ENCODE measurements around the gene GOLGA6B. TPM values are rescaled to one million over a fixed set of nuclear protein-coding genes. Genes with fewer than 3 reads are reported as not detected.

GOLGA6B gene
- total and polyA plus RNA-seq, 4 donors = not detected

- peaks cover 0 to 22% (median 13%) of the 10 kb centered on the region in 3 donors for H3K27me3 ChIP-seq (ENCODE audit: control insufficient read depth in 3 of 3, insufficient read depth in 3 of 3, low read length in 2 of 3)
- WGBS, 2 donors = 89 to 92% methylated on average over 4 of the region's 4 CpGs
- no peak overlapping the region for H3K4me3 ChIP-seq
- H3K27ac ChIP-seq (ENCODE audit: low read depth in 1 of 2, low read length in 1 of 2) = no peak overlapping the region
- DNase-seq (no peak), ATAC-seq (ENCODE audit: insufficient read depth, low FRiP score) (no peak)
- H3K4me1 ChIP-seq (ENCODE audit: control insufficient read depth in 5 of 5, insufficient read depth in 5 of 5, low read length in 5 of 5) = no peaks in the 10 kb centered on the region
- H3K9ac ChIP-seq (ENCODE audit: insufficient read depth in 1 of 2, low read length in 2 of 2) = no peak overlapping the region
- no peaks in the 10 kb centered on the region for H3K36me3 ChIP-seq (ENCODE audit: control insufficient read depth in 4 of 4, insufficient read depth in 4 of 4, low read length in 4 of 4)
- no peak for TF ChIP-seq CTCF (IDR thresholded peaks at IDR 0.05; ENCODE audit: control extremely low read depth, extremely low read depth)
- no peaks in the 10 kb centered on the region for H3K9me3 ChIP-seq (ENCODE audit: control insufficient read depth in 4 of 4, insufficient read depth in 3 of 4, low read length in 3 of 4)
These were observed 22.3 kb downstream of the GOLGA6B start for GRCh38 chr15:72676838-72677237.

GRCh38 chr15:72680931-72681330 lies 26.4 kb downstream of the GOLGA6B start:
- Histone ChIP-seq H3K36me3 (ENCODE audit: control insufficient read depth in 4 of 4, insufficient read depth in 4 of 4, low read length in 4 of 4) (no peaks in the 10 kb centered on the region), H3K27me3 (ENCODE audit: control insufficient read depth in 3 of 3, insufficient read depth in 3 of 3, low read length in 2 of 3) (peaks cover 0 to 22% (median 9%) of the 10 kb centered on the region in 3 donors), H3K4me3 (no peak overlapping the region), H3K27ac (ENCODE audit: low read depth in 1 of 2, low read length in 1 of 2) (no peak overlapping the region), H3K9ac (ENCODE audit: insufficient read depth in 1 of 2, low read length in 2 of 2) (no peak overlapping the region), H3K4me1 (ENCODE audit: control insufficient read depth in 5 of 5, insufficient read depth in 5 of 5, low read length in 5 of 5) (peaks cover 0 to 5% (median 0%) of the 10 kb centered on the region in 5 donors), H3K9me3 (ENCODE audit: control insufficient read depth in 4 of 4, insufficient read depth in 3 of 4, low read length in 3 of 4) (no peaks in the 10 kb centered on the region)
- ATAC-seq (ENCODE audit: insufficient read depth, low FRiP score) = no peak
- no peak for TF ChIP-seq CTCF (IDR thresholded peaks at IDR 0.05; ENCODE audit: control extremely low read depth, extremely low read depth)
- 51 to 53% methylated on average over 3 of the region's 3 CpGs for WGBS, 2 donors
- DNase-seq = no peak

DNA sequence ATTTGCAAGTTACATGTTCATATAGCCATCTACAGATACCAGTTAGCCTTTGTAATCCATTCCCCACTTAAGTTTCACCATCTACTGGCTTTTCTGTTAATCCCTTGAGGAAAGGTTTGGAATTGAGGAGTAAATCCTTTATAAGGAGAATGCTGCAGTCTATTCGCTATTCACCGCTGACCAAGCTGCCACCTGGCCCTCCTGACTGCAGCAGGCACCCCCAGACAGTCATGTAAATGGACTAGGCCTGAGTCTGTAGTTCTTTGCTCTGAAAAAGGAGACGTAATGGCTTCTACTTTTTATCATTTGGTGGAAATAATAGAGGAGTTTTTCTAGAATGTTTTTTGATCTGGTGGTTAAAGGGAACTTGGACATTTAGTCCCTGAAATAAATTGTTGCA lies 28.3 kb downstream of the GOLGA6B start:
- H3K27ac ChIP-seq (ENCODE audit: low read depth in 1 of 2, low read length in 1 of 2) = no peak overlapping the region
- H3K36me3 ChIP-seq (ENCODE audit: control insufficient read depth in 4 of 4, insufficient read depth in 4 of 4, low read length in 4 of 4) = no peaks in the 10 kb centered on the region
- peaks cover 0 to 18% (median 5%) of the 10 kb centered on the region in 3 donors for H3K27me3 ChIP-seq (ENCODE audit: control insufficient read depth in 3 of 3, insufficient read depth in 3 of 3, low read length in 2 of 3)
- ATAC-seq (ENCODE audit: insufficient read depth, low FRiP score) (no peak), DNase-seq (no peak)
- H3K9me3 ChIP-seq (ENCODE audit: control insufficient read depth in 4 of 4, insufficient read depth in 3 of 4, low read length in 3 of 4) = no peaks in the 10 kb centered on the region
- no peak overlapping the region for H3K4me3 ChIP-seq
- H3K9ac ChIP-seq (ENCODE audit: insufficient read depth in 1 of 2, low read length in 2 of 2) = no peak overlapping the region
- H3K4me1 ChIP-seq (ENCODE audit: control insufficient read depth in 5 of 5, insufficient read depth in 5 of 5, low read length in 5 of 5) = peaks cover 0 to 5% (median 0%) of the 10 kb centered on the region in 5 donors
- WGBS, 2 donors = 92% methylated on average over 3 of the region's 3 CpGs
- no peak for TF ChIP-seq CTCF (IDR thresholded peaks at IDR 0.05; ENCODE audit: control extremely low read depth, extremely low read depth)

GRCh38 chr15:72685301-72685924 lies 30.9 kb downstream of the GOLGA6B start:
- Histone ChIP-seq H3K9ac (ENCODE audit: insufficient read depth in 1 of 2, low read length in 2 of 2) (peak overlapping the region; percentile 74 to 90), H3K9me3 (ENCODE audit: control insufficient read depth in 4 of 4, insufficient read depth in 3 of 4, low read length in 3 of 4) (no peaks in the 10 kb centered on the region), H3K4me3 (peak overlapping the region; percentile 83), H3K4me1 (ENCODE audit: control insufficient read depth in 5 of 5, insufficient read depth in 5 of 5, low read length in 5 of 5) (peaks cover 0 to 5% (median 0%) of the 10 kb centered on the region in 5 donors), H3K36me3 (ENCODE audit: control insufficient read depth in 4 of 4, insufficient read depth in 4 of 4, low read length in 4 of 4) (no peaks in the 10 kb centered on the region), H3K27ac (ENCODE audit: low read depth in 1 of 2, low read length in 1 of 2) (peak overlapping the region; percentile 79 to 99), H3K27me3 (ENCODE audit: control insufficient read depth in 3 of 3, insufficient read depth in 3 of 3, low read length in 2 of 3) (peaks cover 0 to 7% (median 5%) of the 10 kb centered on the region in 3 donors)
- DNase-seq (no peak), ATAC-seq (ENCODE audit: insufficient read depth, low FRiP score) (no peak)
- no peak for TF ChIP-seq CTCF (IDR thresholded peaks at IDR 0.05; ENCODE audit: control extremely low read depth, extremely low read depth)
- WGBS, 2 donors = 24 to 32% methylated on average over 23 of the region's 23 CpGs
